ENCODE data around the gene AJM1.

GRCh38 chr9:136850866-136851775 is 8.8 kb downstream of the AJM1 start:
- TF ChIP-seq CTCF (IDR thresholded peaks at IDR 0.05; ENCODE audit: poor library complexity, severe bottlenecking) (no peak), POLR2AphosphoS5 (IDR thresholded peaks at IDR 0.05) (no peak), RAD21 (conservative IDR thresholded peaks at IDR 0.05) (no peak), EZH2 (IDR thresholded peaks at IDR 0.05; ENCODE audit: borderline replicate concordance, insufficient read depth, low read length, poor library complexity, severe bottlenecking) (no peak), EP300 (conservative IDR thresholded peaks at IDR 0.05; ENCODE audit: poor library complexity, severe bottlenecking) (no peak)
